NCI-H2196 treated with DMSO at 0.1 percent for 48 hours (cell line): ENCODE measurements around the gene PIGQ.

Source experiments
- DNase-seq: peaks from one replicate; lab custom pipeline; 2025; ENCODE audit not compliant: unreplicated experiment; lab: John Stamatoyannopoulos, UW

PIGQ gene

DNA sequence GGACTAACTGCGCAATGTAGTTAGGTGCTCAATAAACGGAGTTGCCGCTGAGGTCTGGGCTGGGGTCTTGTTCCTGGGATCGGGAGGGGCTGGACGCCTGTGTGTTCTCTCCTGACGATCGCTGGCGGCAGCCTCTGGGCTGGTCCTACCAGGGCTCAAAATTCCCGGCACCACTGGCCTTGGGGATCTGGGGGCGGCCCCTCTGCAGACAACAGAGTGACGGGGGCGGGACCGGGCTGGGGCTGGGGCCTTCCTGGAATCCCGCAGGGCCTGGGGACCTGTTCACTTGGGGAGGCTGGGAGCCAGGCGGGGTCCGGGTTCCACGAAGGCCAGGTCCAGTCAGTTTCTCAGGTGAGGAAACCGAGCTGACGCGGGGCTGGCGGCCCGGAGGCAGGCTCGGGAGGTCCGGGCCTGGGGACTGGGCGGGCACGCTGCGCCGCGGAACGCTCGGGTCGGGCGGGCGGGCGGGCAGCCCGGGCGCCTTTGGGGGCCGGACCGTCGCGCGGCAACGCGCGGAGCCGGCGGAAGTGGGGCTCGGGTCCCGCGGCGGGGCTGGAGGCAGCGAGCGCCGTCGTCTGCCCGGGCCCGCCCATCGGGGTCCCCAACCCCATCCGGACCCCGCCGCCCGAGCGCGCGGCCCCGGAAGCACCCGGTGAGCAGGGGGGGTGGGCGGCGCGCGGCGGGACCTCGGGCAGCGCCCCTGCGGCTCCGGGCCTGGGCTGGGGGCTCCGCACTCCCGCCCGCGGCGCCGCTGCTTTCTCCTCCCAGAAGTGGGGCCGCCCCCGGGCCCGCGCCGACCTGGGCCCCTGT lies at the start of gene PIGQ:
PIGQ (plus strand) TSS at position 524 of the 810 bp plus-strand sequence. CDS start 4,107 bp downstream, outside the sequence.
- DNase-seq = peak; percentile 28

GRCh38 chr16:520847-521246 lies 48.9 kb upstream of the PIGQ start:
- DNase-seq = no peak

DNA sequence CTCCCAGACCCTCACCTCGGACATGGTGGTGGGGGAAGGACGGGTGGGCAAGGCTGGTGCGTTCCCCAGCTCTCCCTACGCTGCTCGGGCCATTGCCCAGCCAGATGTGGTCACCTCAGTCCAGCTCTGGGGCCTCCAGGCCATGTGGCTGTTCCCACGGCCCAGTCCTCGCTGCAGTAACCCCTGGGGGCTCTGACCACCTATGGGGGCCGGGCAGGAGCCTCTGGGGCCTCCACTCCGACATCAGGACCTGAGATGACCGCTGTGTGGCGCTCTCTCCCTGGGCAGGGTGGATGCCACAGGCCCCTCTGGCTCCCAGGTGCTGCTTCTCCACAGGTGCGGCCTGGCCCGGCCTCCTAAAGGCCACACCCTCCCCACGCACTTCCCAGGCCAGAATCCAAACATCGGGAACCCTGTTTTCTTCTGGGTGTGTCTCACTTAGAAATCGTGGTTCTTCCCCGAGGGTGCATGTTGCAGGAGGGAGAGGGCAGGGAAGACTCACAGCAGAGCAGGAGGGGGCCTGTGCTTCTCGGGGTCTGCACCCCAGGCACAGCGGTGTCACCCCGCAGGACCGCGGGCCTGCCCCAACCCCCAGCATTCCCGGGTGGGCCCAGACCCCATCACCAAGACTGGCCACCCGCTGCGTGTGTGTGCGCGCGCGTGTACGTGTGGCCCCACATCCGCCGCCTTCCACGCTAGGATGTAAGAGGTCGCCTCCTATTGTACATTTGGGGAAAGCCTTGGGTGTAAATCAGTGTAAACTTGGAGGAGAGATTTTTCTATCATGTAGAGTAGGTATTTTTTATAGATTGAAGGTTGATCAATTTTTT lies 48.2 kb upstream of the PIGQ start:
- DNase-seq = no peak

DNA sequence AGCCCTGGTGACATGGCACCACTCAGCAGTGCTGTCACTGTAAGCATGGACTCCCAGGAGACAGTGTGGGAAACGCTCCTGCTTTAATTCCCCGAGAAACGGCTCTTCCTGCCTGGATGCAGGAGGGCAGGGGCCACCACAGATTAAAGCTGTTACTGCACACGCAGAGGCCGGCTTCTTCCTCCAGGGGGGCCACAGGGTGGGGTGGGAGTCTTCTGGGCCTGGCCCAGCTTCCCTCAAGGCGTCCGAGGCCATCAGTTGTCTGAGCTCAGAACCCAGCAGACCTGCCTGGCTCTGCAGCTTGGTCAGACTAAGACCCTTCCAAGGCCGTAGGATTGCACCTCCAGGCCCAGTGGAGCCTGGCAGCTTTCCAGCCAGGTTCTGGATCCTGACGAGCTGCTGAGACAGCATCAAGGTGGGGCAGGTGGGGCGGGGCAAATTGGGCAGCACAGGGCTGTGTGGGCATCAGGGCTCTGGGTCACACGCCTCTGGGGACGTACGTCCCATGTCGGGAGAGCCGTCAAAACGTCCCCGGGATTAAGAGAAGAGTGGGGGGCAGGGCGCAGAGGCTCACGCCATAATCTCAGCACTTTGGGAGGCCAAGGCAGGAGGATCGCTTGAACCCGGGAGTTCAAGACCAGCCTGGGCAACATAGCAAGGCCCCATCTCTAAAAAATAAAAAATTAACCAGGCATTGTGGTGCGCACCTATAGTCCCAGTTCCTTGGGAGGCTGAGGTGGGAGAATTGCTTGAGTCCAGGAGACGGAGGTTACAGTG lies 47.3 kb upstream of the PIGQ start:
- DNase-seq = no peak

DNA sequence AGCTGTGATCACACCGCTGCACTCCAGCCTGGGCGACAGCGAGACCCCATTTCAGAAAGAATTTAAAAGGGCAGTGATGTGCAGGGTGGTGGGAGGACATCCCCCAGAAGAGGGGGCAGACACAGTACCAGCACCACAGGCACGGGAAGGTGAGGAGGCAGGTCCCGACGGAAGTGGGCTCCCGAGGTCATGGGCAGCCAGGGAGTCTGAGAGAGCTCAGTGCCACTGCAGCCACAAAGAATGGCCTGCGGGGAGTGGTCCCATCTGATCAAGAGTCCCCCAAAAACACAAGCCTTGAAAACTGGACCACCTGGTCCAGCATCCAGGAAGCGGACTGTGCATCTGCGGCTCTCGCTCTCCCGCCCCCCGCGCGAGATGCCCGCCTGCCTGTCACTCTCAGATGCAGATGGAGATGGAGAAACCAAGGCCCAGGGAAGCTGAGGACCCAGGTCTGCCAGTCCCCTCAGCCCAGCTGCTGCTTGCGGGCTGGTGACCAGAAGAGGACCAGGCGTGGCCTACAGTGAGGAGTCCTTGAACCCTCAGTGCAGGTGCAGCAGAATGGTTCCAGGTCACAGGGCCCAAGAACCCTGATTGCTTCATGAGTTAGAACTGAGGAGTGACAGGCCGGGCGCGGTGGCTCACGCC lies 46.5 kb upstream of the PIGQ start:
- no peak for DNase-seq

DNA sequence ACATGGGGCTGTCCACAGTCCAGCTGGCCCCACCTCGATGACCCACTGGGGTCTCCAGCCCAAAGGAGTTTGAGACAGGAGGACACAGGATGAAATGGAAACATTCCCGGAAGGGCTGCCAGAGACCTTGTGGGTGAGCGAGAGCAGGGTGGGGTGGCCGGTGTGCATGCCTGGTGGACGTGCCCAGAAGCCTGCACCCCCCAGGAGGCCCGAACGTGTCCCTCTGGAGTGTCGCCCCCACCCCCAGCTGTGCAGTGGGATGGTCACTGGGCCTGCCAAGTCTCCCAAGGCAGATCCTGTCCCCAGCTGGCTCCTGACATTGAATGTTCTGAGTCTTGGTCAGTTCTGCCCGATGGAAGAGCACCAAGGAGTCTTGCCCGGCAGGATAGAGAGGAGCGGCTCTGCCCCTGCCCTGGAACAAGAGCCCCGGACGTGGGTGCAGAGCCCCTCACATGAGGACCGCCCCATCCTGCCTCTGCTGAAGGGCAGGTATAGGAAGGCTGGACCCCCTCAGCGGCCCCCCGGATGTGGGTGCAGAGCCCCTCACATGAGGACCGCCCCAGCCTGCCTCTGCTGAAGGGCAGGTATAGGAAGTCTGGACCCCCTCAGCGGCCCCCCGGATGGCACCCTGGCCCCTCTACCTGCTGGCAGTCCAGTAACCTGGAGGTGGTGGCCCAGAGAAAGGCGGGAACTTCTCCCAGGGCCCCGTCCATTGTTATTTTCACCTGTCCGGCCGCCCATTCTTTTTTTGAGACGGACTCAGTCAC lies 45.3 kb upstream of the PIGQ start:
- DNase-seq = no peak

DNA sequence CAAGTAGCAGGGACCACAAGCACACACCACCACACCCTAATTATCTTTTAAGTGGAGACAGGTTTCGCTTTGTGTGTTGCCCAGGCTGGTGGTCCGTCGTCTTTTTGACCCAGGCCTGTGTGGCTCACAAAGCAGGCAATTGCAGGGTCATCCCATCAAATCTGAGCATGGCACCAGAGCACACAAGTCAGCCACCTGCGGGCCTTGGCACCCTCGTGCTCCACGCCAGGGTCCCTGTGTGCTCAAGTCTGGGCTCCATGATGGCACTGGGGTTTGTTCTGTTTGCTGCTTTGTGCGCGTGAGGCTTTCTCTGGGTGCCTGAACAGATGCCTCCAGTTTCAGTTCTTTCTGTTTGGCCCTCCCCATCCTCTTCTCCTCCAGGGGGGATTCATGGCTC lies 44.6 kb upstream of the PIGQ start:
- DNase-seq = no peak

DNA sequence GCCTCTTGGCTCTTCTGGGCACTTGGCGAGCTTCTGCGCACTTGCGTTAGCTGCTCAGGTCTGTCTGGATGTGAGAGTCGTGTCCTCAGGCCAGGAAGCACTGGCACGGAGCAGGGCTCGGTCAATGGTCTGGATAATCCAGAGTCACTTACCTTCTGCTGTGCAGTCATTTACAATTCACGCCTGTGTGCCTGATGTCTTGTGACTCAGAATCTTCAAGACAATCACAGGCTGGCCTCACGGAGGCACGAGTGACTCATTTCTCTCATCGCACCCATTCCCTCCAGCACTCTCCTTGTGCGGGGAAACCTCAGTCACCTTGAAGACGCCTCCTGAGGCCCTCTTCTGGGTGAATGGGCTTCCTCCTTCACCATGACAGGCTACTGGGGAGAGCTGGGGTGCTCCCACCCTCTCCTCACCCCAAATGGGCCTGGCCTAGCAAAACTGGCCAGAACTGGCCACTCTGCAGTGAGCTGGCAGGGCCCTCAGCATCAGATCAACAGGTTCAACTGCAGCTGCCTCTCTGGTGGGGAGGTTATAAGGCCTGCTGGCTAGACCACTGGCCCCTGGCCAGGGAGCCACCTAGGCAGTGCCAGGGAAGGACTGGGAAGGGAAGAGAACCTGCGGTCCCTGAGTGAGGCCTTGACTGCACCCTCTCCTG lies 44.1 kb upstream of the PIGQ start:
- DNase-seq = no peak

GRCh38 chr16:526181-527014 lies 43.4 kb upstream of the PIGQ start:
- no peak for DNase-seq

GRCh38 chr16:527015-527903 lies 42.5 kb upstream of the PIGQ start, which contains the start of gene CAPN15:
Gene CAPN15 (plus strand): TSS chr16:527712. CDS start chr16:546839, 19,127 bp downstream.
- DNase-seq = peak; percentile 81

DNA sequence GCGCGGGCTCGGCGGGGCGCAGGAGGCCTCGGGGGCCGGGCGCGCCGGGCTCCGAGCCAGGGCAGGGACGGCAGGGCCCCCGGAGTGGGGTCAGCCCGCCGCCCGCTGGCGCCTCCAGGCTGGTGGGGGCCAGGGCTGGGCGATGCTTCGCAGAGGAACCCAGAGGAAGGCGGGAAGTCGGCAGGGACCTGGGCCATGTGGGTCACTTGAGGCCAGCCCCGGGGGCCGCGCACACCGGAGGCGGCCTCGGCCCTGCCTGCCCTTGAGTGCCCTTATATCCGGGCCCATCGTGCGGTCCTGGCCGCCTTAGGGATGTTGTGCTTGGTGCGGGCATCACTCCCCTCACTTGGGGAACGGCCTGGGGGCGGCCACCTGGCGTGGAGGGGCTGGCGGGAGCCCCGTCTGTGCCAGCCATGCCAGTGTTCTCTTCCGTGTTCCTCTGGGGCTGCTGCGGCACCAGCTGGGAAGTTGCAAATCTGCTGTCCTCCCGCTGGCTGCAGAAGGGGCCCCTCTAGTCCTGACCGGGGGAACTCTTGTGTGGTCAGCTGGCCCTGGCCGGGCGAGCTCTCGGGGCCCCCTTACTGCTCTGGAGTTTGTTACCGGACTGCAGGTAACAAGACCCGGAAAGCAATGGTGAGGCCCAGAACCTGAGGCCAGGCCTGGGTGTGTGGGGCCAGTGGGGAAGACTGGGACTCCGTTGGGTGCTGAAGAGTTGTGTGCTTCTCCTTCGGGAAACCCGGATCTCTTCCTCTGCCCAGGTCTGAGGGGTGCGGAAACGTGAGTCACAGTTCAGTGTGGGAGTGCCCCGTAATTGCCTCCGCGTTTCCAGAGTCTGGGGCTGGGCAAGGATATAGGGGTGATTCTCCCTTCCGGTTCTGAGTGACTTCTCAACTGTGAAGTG lies 41.4 kb upstream of the PIGQ start:
- DNase-seq = no peak

- DNase-seq = no peak
Observed at GRCh38 chr16:529012-529575, 40.7 kb upstream of the PIGQ start.

DNA sequence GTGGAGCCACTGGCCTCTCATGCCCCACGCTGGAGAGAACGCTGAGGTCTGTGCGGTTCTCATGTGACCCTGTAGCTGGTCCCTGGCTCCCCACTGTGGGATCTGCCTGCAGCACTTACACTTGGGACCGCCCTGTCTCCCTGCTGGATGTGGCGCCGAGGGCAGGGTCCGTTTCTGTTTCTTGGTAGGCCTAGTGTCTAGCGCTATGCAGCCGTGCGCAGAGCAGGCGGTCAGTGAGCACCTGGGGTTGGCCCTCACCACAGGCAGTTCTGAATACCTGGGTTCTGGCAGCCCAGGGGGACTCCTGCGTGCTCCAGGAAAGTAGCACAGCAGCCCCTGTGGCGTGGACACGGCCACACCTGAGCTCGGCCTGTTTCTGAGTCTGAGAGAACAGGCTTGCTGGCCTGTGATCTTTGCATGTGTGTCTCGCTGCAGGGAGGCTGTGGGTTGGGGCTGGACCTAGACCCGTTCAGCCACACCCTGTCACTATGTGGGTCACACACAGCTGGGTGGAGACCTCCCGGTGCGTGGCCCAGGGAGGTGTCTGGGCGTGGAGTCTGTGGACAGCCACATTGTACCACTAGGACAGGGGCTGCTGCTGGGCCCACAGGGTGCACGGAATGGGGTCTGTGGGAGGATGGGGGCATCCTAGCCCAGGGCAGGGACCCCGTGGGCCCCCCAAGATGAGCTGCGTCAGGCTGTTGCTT lies 39.5 kb upstream of the PIGQ start:
- DNase-seq = no peak

- DNase-seq = no peak
Observed at GRCh38 chr16:531494-532125, 38.2 kb upstream of the PIGQ start.

DNA sequence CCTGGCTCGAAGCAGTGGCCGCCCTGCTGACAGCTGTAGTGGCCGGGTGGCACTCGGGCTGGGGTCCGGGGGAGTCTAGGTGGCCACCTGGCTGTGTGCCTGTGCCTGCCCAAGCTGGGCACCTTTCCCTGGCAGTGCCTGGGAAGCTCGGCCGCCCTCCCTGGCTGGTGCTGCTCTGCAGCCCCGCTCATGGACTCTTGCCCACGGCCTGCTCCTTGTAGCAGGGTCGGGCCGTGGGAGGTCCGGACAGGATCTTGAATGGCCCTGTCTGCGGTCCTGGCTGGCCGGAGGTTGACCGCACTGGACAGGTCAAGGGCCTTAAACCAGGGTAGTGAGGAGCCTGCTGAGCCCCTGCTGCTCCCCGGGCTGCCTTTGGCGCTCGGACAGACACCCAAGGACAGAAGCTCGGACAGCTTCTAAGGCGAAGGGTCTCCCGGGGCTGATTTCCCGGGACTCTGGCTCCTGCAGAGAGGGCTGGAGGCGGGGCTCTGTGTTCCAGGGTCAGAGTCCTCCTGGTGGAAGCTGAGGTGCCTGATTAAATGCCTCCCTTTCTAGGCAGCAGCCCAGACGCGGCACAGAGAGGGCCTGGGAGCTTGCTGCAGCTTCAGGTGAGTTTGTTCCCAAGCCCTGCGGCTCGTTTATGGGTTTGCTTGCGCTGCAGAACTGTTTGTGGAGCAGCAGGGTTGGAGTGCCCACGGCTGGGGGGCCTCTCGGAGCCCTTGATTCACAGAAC lies 36.2 kb upstream of the PIGQ start:
- DNase-seq = no peak
